Measurements from ENCODE around the gene PRORP. TPM values are rescaled to one million over a fixed set of nuclear protein-coding genes. Genes with fewer than 3 reads are reported as not detected.

The PRORP gene
- total and polyA plus RNA-seq, 2 donors (not counting 3 experiments of a cell fraction or from before 2014, with no cell fraction given), result 28.8 to 36.9 TPM

GRCh38 chr14:35140718-35141581, 18.6 kb downstream of the PRORP start:
- Histone ChIP-seq H4K20me1 (replicated peaks; ENCODE audit: control insufficient read depth, extremely low read depth, insufficient read depth, low read length) (no peaks in the 10 kb centered on the region), H3K9ac (replicated peaks; ENCODE audit: extremely low read depth, insufficient read depth, low read length) (no peak overlapping the region), H3K4me1 (ENCODE audit: control insufficient read depth, extremely low read depth, insufficient read depth, low read length) (no peaks in the 10 kb centered on the region), H3K27ac (ENCODE audit: insufficient read depth, low read depth, low read length) (no peak overlapping the region), H3K27me3 (ENCODE audit: control insufficient read depth in 2 of 2, insufficient read depth in 2 of 2, low read length in 2 of 2) (no peaks in the 10 kb centered on the region), H3K4me3 (replicated peaks in 1 of 3; ENCODE audit: insufficient read depth in 1 of 3, low read depth in 1 of 3, low read length in 3 of 3) (no peak overlapping the region), H3K4me2 (ENCODE audit: insufficient read depth, low read length) (no peak overlapping the region), H3K36me3 (ENCODE audit: control insufficient read depth in 2 of 2, extremely low read depth in 1 of 2, insufficient read depth in 2 of 2, low read length in 2 of 2) (no peaks in the 10 kb centered on the region), H3K9me3 (replicated peaks; ENCODE audit: control insufficient read depth, insufficient read depth, low read length) (no peaks in the 10 kb centered on the region), H3K9me1 (replicated peaks; ENCODE audit: control insufficient read depth, extremely low read depth, insufficient read depth, low read length) (no peaks in the 10 kb centered on the region), H3K79me2 (ENCODE audit: control insufficient read depth, insufficient read depth, low read length) (peaks cover 2% of the 10 kb centered on the region), H2AFZ (ENCODE audit: low read depth, low read length) (no peak overlapping the region)
- TF ChIP-seq CTCF (IDR thresholded peaks at IDR 0.05; ENCODE audit: extremely low read depth in 1 of 2, insufficient read depth in 1 of 2, low read depth in 1 of 2, low read length in 2 of 2) (no peak), JUN (IDR thresholded peaks at IDR 0.05; ENCODE audit: borderline replicate concordance, insufficient read depth, insufficient read length, low read depth) (no peak), GATA2 (IDR thresholded peaks at IDR 0.05; ENCODE audit: insufficient read depth, insufficient read length, low read depth, low read length) (no peak), POLR2A (IDR thresholded peaks at IDR 0.05; ENCODE audit: low read depth, low read length) (no peak), FOS (IDR thresholded peaks at IDR 0.05; ENCODE audit: borderline replicate concordance, insufficient read depth, low read length) (no peak)
- TF ChIP-seq, protein P1, sequence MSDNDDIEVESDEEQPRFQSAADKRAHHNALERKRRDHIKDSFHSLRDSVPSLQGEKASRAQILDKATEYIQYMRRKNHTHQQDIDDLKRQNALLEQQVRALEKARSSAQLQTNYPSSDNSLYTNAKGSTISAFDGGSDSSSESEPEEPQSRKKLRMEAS (IDR thresholded peaks at IDR 0.05; ENCODE audit: insufficient read depth, insufficient read length), result no peak
- FAIRE-seq, result peak; percentile 69
- ChIA-PET CTCF (interaction anchor here (0.6 to 4.1 kb wide), 32 partner anchors 10 to 677 kb away, joined by 3 to 66 read pairs (median 5); partner anchors contain the start of genes NFKBIA and PSMA6), POLR2A (no interaction called here)
- DNase-seq (ENCODE audit: low read depth, low spot score), result peak; percentile 51
- dilution Hi-C loops (cut with MboI; ENCODE audit: extremely low pct_ligation_motif_present, low sequenced_read_pairs), result no loop called here
- BruUV-seq (replicated peaks), result no TSS peak
- intact Hi-C loops (cut with micrococcal nuclease), result loop anchor here (1.0 to 2.0 kb wide), 5 partner anchors 74 to 674 kb away; no protein-coding TSS in a partner anchor
